GM12878 (cell line): Measurements from ENCODE around the gene CNIH2. TPM values are rescaled to one million over a fixed set of nuclear protein-coding genes. Genes with fewer than 3 reads are reported as not detected.

Source experiments
- BHLHE40 ChIP-seq, 2 experiments: fragments of 450-650 bp in 1 of 2; IDR thresholded peaks; 2 replicates each; pipeline ENCODE4 v1.6.1; 2011 to 2017; ENCODE audit warnings: low read depth in 2 of 2, borderline replicate concordance in 1 of 2, improper control_type of control experiment in 1 of 2, low read length in 1 of 2, mild to moderate bottlenecking in 1 of 2
- CBFB ChIP-seq: IDR thresholded peaks from 2 replicates; pipeline ENCODE4 v1.6.1; 2016; ENCODE audit warnings: antibody characterized with exemption, low read depth
- CBX5 ChIP-seq: sonication (generic); IDR thresholded peaks from 2 replicates; pipeline ENCODE4 v1.6.1; 2016; ENCODE audit warnings: low read depth, moderate library complexity, mild to moderate bottlenecking, inconsistent platforms
- CREB1 ChIP-seq: IDR thresholded peaks from 2 replicates; pipeline ENCODE4 v1.6.1; 2012; ENCODE audit warnings: low read depth, mild to moderate bottlenecking, inconsistent platforms
- CUX1 ChIP-seq: IDR thresholded peaks from 2 replicates; pipeline ENCODE4 v1.6.1; 2012; ENCODE audit warnings: improper control_type of control experiment, low read depth, low read length; ENCODE audit not compliant: insufficient replicate concordance
- ESRRA ChIP-seq: IDR thresholded peaks from 2 replicates; pipeline ENCODE4 v1.6.1; 2012; ENCODE audit warnings: mild to moderate bottlenecking, low read length, improper control_type of control experiment
- HCFC1 ChIP-seq: fragments of 150-350 bp; IDR thresholded peaks from 2 replicates; pipeline ENCODE4 v1.6.1; 2014; ENCODE audit warnings: low read length
- HDAC6 ChIP-seq: fragments of 200-600 bp; sonication (generic); IDR thresholded peaks from one replicate; pipeline ENCODE4 v1.8.0; 2017; ENCODE audit warnings: antibody characterized with exemption; ENCODE audit not compliant: unreplicated experiment
- KLF5 ChIP-seq: fragments of 450-650 bp; IDR thresholded peaks from 2 replicates; pipeline ENCODE4 v1.6.1; 2014; ENCODE audit warnings: mild to moderate bottlenecking; ENCODE audit not compliant: partially characterized antibody
- MAX ChIP-seq: IDR thresholded peaks from 2 replicates; pipeline ENCODE4 v1.6.1; 2012; ENCODE audit warnings: low read depth, low read length, improper control_type of control experiment
- PKNOX1 ChIP-seq: fragments of 450-650 bp; IDR thresholded peaks from 2 replicates; pipeline ENCODE4 v1.6.1; 2016; ENCODE audit warnings: mild to moderate bottlenecking
- PML ChIP-seq: IDR thresholded peaks from 2 replicates; pipeline ENCODE4 v1.6.1; 2012; ENCODE audit warnings: low read length, inconsistent platforms
- RAD51 ChIP-seq: fragments of 450-650 bp; IDR thresholded peaks from 2 replicates; pipeline ENCODE4 v1.6.1; 2016; ENCODE audit warnings: moderate library complexity, mild to moderate bottlenecking, inconsistent platforms
- SMAD5 ChIP-seq: IDR thresholded peaks from 2 replicates; pipeline ENCODE4 v1.6.1; 2016; ENCODE audit warnings: antibody characterized with exemption, low read depth
- SMARCA5 ChIP-seq: fragments of 450-650 bp; IDR thresholded peaks from 2 replicates; pipeline ENCODE4 v1.6.1; 2017; ENCODE audit warnings: mild to moderate bottlenecking
- SUZ12 ChIP-seq: fragments of 200-600 bp; sonication (generic); IDR thresholded peaks from one replicate; pipeline ENCODE4 v1.6.1; 2018; ENCODE audit warnings: antibody characterized with exemption, mild to moderate bottlenecking; ENCODE audit not compliant: unreplicated experiment
- TBL1XR1 ChIP-seq: IDR thresholded peaks from 2 replicates; pipeline ENCODE4 v1.6.1; 2012; ENCODE audit warnings: low read depth, low read length, improper control_type of control experiment
- TCF3 ChIP-seq: IDR thresholded peaks from 2 replicates; pipeline ENCODE4 v1.6.1; 2012; ENCODE audit warnings: low read depth, mild to moderate bottlenecking, low read length, borderline replicate concordance; ENCODE audit not compliant: insufficient read depth
- USF2 ChIP-seq: IDR thresholded peaks from 2 replicates; pipeline ENCODE4 v1.6.1; 2011; ENCODE audit warnings: low read depth, low read length, improper control_type of control experiment, borderline replicate concordance
- ZNF207 ChIP-seq: fragments of 450-650 bp; IDR thresholded peaks from 2 replicates; pipeline ENCODE4 v1.6.1; 2014; ENCODE audit warnings: antibody characterized with exemption, mild to moderate bottlenecking, borderline replicate concordance
- polyA plus RNA-seq, 11 experiments: library from polyadenylated mRNA; depleted of rRNA in 4 of 11; unstranded in 6 of 11; stranded (reverse) in 5 of 11; fragments of >200 nt; fragmentation: Nextera tagmentation in 4 of 11; fragmentation: Illumina TruSeq in 1 of 11; extraction: Ambion mirVana in 4 of 11; extraction: Trizol in 1 of 11; gene quantifications; 1 replicate in 1 of 11; 2 replicates in 10 of 11; pipeline versions ENCODE4 v1.2.1 to v1.2.3, GENCODE V29; 2011 to 2016; ENCODE audit warnings: inconsistent platforms in 2 of 11, missing spikeins in 2 of 11, low read depth in 1 of 11
- total RNA-seq, 4 experiments: library from RNA; depleted of rRNA in 3 of 4; stranded (reverse); fragments of >200 nt in 3 of 4; fragmentation: Illumina TruSeq in 1 of 4; extraction: Trizol in 1 of 4; gene quantifications; 2 replicates each; pipeline versions ENCODE4 v1.2.1 to v1.2.3, GENCODE V29; 2013 to 2021

The CNIH2 gene
- total and polyA plus RNA-seq, 10 of the 15 experiments (the other 5 are each of a cell fraction or from before 2014, with no cell fraction given) = 0.07 to 1.3 (median 0.68) TPM; not detected in 2

- TF ChIP-seq ESRRA = no peak
- TF ChIP-seq BHLHE40 (IDR thresholded peaks at IDR 0.05; ENCODE audit: borderline replicate concordance in 1 of 2, low read depth in 2 of 2, low read length in 1 of 2) = peak; percentile 78 to 82
- TF ChIP-seq PML = 0 out of 2 replicates have a peak, but pooled peaks have one; percentile 42
- TF ChIP-seq HDAC6 = no peak
- 0 out of 2 replicates have a peak, but pooled peaks have one; percentile 54 for TF ChIP-seq SMARCA5
- peak; percentile 20; the same call in 1 of the 2 replicates for TF ChIP-seq CREB1
- 0 out of 2 replicates have a peak, but pooled peaks have one; percentile 24 for TF ChIP-seq HCFC1
- no peak for TF ChIP-seq TBL1XR1
- TF ChIP-seq TCF3 = 0 out of 2 replicates have a peak, but pooled peaks have one; percentile 38
- no peak; the same call in none of the 2 replicates for TF ChIP-seq CBFB
- no peak for TF ChIP-seq PKNOX1
- TF ChIP-seq CBX5 = no peak
- no peak for TF ChIP-seq USF2
- no peak for TF ChIP-seq CUX1
- no peak; the same call in 1 of the 2 replicates for TF ChIP-seq SMAD5
- TF ChIP-seq SUZ12 = no peak
- TF ChIP-seq ZNF207 = no peak
- no peak for TF ChIP-seq RAD51
- no peak for TF ChIP-seq MAX
- TF ChIP-seq KLF5 = peak; percentile 90
Observed at GRCh38 chr11:66267379-66268243, 10.4 kb upstream of the CNIH2 start (continued).
